Suprapubic skin (tissue), 4 donors: ENCODE measurements around the gene SERPIND1.
"Not testable (repeated sequence)": the region's sequence is repeated elsewhere in the genome, so short reads cannot be mapped to it uniquely, and the experiment has no call there.

Source experiments
- POLR2A ChIP-seq, 2 donors: fragments of 450-650 bp; IDR thresholded peaks; one replicate each; pipeline ENCODE4 v1.6.1; 2017; ENCODE audit warnings: antibody characterized with exemption in 2 of 2, mild to moderate bottlenecking in 2 of 2, moderate library complexity in 2 of 2
- POLR2AphosphoS5 ChIP-seq, 3 donors: sonication (generic); formaldehyde crosslinking; IDR thresholded peaks; one replicate each; pipeline ENCODE4 v1.6.1; 2017; ENCODE audit warnings: antibody characterized with exemption in 3 of 3
- TF ChIP-seq, protein P1 (sequence below), 2 donors: fragments of 200-600 bp in 1 of 2; fragments of 450-650 bp in 1 of 2; sonication (generic) in 1 of 2; IDR thresholded peaks; one replicate each; pipeline ENCODE4 v1.5.1; 2016 to 2019; ENCODE audit warnings: antibody characterized with exemption in 2 of 2, mild to moderate bottlenecking in 1 of 2, moderate library complexity in 1 of 2

DNA sequence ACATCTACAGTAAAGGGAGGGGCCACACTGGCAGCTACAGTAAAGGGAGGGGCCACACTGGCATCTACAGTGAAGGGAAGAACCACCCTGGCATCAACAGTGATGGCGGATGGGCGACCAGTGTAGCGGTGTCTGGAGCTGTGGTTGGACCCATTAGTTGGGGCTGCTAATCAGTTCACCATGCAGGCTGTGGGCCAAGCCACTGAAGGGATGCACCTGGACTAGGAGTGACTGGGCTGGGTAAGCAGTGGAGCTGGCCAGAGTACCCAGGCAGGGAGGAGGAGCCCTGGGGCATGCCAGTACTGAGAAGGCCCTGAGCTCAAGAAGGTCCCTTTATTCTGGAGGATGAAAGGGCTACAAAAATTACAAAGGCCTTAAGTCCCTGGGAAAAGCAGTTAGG lies 37.0 kb upstream of the SERPIND1 start:
- TF ChIP-seq, protein P1, sequence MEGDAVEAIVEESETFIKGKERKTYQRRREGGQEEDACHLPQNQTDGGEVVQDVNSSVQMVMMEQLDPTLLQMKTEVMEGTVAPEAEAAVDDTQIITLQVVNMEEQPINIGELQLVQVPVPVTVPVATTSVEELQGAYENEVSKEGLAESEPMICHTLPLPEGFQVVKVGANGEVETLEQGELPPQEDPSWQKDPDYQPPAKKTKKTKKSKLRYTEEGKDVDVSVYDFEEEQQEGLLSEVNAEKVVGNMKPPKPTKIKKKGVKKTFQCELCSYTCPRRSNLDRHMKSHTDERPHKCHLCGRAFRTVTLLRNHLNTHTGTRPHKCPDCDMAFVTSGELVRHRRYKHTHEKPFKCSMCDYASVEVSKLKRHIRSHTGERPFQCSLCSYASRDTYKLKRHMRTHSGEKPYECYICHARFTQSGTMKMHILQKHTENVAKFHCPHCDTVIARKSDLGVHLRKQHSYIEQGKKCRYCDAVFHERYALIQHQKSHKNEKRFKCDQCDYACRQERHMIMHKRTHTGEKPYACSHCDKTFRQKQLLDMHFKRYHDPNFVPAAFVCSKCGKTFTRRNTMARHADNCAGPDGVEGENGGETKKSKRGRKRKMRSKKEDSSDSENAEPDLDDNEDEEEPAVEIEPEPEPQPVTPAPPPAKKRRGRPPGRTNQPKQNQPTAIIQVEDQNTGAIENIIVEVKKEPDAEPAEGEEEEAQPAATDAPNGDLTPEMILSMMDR (IDR thresholded peaks at IDR 0.05): not testable (repeated sequence)
- TF ChIP-seq POLR2A, POLR2AphosphoS5 (IDR thresholded peaks at IDR 0.05): not testable (repeated sequence)
